ENCODE measurements around the gene LIN37. TPM values are rescaled to one million over a fixed set of nuclear protein-coding genes. Genes with fewer than 3 reads are reported as not detected.

The LIN37 gene
- total RNA-seq, 4 donors from 2014 or later, result 6.8 to 31.6 (median 16.9) TPM

DNA sequence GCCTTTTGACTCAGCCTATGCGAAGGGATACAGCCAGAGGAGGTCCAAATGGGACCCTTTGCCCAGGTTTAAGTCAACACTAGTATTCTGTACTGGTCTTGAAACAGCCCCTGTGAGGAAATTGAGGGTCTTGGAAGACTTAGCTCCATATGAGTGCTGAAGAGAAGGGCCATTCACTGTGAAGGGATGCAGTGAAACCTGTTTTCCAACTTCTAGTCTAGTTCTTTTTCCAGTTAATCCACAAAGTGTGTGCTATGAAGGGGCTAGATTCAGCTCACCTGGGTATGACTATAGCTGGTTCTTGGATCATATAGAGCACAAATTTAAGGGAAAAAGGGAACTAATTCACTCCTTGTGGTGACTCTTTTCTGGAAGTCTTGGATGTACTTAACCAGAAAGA is 40.0 kb upstream of the LIN37 start:
- DNase-seq, result no peak
- no peaks in the 10 kb centered on the region for H3K4me1 ChIP-seq
- no peak for TF ChIP-seq POLR2A (IDR thresholded peaks at IDR 0.05)
- no peak for TF ChIP-seq CTCF (IDR thresholded peaks at IDR 0.05)
- intact Hi-C loops (cut with DNase I; ENCODE audit: low total_unique reads), result no loop called here
- H3K4me3 ChIP-seq, result no peak overlapping the region
- no peaks in the 10 kb centered on the region for H3K27me3 ChIP-seq
- no peak overlapping the region for H3K27ac ChIP-seq
- H3K9me3 ChIP-seq, result no peaks in the 10 kb centered on the region
- no peaks in the 10 kb centered on the region for H3K36me3 ChIP-seq

- Histone ChIP-seq H3K36me3 (no peaks in the 10 kb centered on the region), H3K4me1 (peaks cover 7 to 9% of the 10 kb centered on the region in 2 donors), H3K27ac (no peak overlapping the region), H3K27me3 (no peaks in the 10 kb centered on the region), H3K9me3 (no peaks in the 10 kb centered on the region), H3K4me3 (no peak overlapping the region)
- no peak for DNase-seq
- TF ChIP-seq POLR2A (IDR thresholded peaks at IDR 0.05), result no peak
- no peak for TF ChIP-seq CTCF (IDR thresholded peaks at IDR 0.05)
- intact Hi-C loops (cut with DNase I; ENCODE audit: low total_unique reads), result loop anchor here (10.0 kb wide), 1 partner anchor 166 kb away; the partner anchor contains the start of gene TMEM147
Measured at GRCh38 chr19:35710784-35711723, 37.3 kb upstream of the LIN37 start.

DNA sequence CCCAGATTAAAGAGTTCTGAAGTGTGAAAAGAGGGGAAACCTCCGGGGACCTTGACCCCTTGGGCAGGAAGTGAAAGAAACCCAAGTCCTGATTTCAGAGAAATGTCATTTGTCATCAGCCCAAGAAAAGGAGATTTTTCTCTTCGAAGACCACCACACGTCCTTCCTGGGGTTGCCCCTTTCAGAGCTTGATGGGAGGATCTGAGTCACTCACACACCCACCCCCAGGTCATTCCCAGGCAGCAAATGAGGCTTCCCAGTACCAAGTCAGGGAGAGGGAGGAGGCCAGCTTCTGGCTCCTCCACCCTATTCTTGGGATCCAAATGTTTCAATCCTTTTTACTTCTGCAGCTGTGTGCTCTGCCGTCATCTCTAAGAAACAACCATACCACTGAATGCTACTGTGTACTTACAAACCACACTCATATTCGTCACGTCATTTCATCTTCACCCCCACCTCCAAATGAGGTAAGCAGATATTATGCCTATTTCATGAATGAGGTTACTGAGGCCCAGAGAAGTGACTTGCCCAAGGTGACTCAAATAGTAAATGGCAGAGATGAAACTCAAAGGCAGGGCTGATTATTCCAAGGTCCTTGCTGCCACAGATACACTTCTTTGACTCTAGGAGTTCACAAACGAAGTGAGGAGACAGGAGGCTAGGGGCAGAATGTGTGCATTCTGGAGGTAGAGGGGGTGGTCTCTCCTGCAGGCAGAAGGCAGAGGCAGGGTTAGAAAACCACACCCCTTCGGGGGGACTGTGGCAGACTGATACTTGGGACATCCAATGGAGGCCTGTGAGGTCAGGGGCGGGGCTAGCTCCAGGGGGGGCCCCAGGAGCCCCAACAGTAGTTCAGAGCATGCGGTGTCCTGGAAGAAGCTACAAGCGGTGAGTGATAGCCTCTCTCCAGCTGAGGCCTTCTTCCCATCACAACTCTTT is 35.5 kb upstream of the LIN37 start:
- Histone ChIP-seq H3K4me3 (no peak overlapping the region), H3K4me1 (peaks cover 8 to 11% of the 10 kb centered on the region in 2 donors), H3K27me3 (no peaks in the 10 kb centered on the region), H3K9me3 (no peaks in the 10 kb centered on the region), H3K27ac (no peak overlapping the region), H3K36me3 (no peaks in the 10 kb centered on the region)
- DNase-seq, result no peak
- TF ChIP-seq POLR2A (IDR thresholded peaks at IDR 0.05) (no peak), CTCF (IDR thresholded peaks at IDR 0.05) (no peak)
- intact Hi-C loops (cut with DNase I; ENCODE audit: low total_unique reads), result loop anchor here (10.0 kb wide), 1 partner anchor 168 kb away; the partner anchor contains the start of gene TMEM147

- Histone ChIP-seq H3K27ac (no peak overlapping the region), H3K4me1 (peaks cover 8 to 11% of the 10 kb centered on the region in 2 donors), H3K36me3 (no peaks in the 10 kb centered on the region), H3K4me3 (no peak overlapping the region), H3K27me3 (no peaks in the 10 kb centered on the region), H3K9me3 (no peaks in the 10 kb centered on the region)
- TF ChIP-seq CTCF (IDR thresholded peaks at IDR 0.05) (no peak), POLR2A (IDR thresholded peaks at IDR 0.05) (no peak)
- no peak for DNase-seq
- intact Hi-C loops (cut with DNase I; ENCODE audit: low total_unique reads), result loop anchor here (10.0 kb wide), 1 partner anchor 169 kb away; the partner anchor contains the start of gene TMEM147
Measured at GRCh38 chr19:35713506-35713850, 34.9 kb upstream of the LIN37 start.
